ENCODE results near the gene TNFRSF8.

DNA sequence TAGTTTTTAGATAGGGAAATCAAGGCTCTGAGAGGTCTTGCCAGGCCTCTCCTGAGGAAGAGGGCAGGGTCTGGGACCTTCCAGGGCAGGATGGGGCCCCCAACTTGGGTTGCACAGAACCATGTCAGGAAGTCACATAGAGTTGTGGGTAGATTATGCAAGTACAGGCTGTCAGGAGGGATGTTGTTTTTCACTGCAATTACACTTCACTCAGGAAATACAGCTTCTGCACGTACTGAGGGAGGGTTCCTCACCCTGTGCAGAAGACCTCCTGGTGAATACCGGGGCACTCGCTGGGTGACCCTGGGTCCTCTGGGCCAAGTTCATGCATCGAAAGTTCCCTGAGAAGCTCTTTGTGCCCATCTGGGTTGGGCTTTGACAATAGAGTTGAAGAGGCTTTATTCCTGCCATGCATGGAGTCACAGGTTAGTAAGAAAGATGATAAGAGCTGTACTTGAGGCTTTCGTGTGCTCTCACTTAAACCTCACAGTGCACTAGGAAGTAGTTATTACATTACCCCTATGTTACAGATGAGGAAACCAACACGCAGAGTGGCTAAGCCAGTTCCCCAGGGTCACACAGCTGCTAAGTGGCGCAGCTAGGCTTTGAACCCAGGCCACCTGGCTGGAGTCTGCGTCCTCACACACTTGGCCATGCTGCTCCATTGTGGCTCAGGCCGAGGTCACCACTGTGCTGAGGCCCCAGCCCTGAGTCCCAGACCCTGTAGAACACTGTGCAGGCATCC, 87.5 kb downstream of the TNFRSF8 start:
- TF ChIP-seq CTCF (IDR thresholded peaks at IDR 0.05): no peak
- no peak for TF ChIP-seq EP300 (IDR thresholded peaks at IDR 0.05)
- TF ChIP-seq POLR2A (IDR thresholded peaks at IDR 0.05): no peak
